HCT116 (cell line): ENCODE data around the gene ZNF627. TPM values are rescaled to one million over a fixed set of nuclear protein-coding genes. Genes with fewer than 3 reads are reported as not detected.

Experiments used
- ATAC-seq: fragments of 200-7000 bp; cut with Tn5 transposase; 2 replicates; pipeline ENCODE4 v1.9.1; 2020; ENCODE audit warnings: mild to moderate bottlenecking, moderate library complexity
- BruUV-seq: library from RNA; stranded (reverse); fragments of 400-500 nt; replicated peaks from 2 replicates; lab custom pipeline; 2021; lab: Mats Ljungman, UMichigan
- CTCF ChIA-PET: fragments of 300-600 bp; sonication (Branson Sonifier 250); formaldehyde crosslinking; loops from one replicate; lab custom pipeline; 2021; ENCODE audit warnings: antibody characterized with exemption; lab: Charles Lee
- POLR2A ChIA-PET: fragments of 300-600, 350-600 bp; sonication (Branson Sonifier 250); formaldehyde crosslinking; loops from one replicate; lab custom pipeline; 2021; ENCODE audit warnings: antibody characterized with exemption; lab: Charles Lee
- RAD21 ChIA-PET, 2 experiments: fragments of 300-600 bp; sonication (Branson Sonifier 250); formaldehyde crosslinking; loops; one replicate each; lab custom pipeline; 2023; ENCODE audit warnings: low total read pairs in 2 of 2; ENCODE audit not compliant: uncharacterized antibody in 2 of 2, unreplicated experiment in 2 of 2, low non-redundant PET in 1 of 2; lab: Charles Lee
- DNase-seq: peaks from one replicate; pipeline ENCODE4 v3.0.0-alpha.2; 2010; ENCODE audit warnings: low read depth, low spot score
- H2AFZ ChIP-seq: fragments of 200-600 bp; shearing (Covaris generic), sonication (generic); 2 replicates; pipeline ENCODE4 v1.6.1; 2017; ENCODE audit warnings: low read depth, mixed run types, mixed read lengths, antibody characterized with exemption, low read length; ENCODE audit not compliant: poor library complexity, severe bottlenecking
- H3K27ac ChIP-seq: 2 replicates; pipeline ENCODE4 v1.5.1; 2012; ENCODE audit warnings: low read depth, low read length
- H3K27me3 ChIP-seq: fragments of 200-600 bp; sonication (generic); 2 replicates; pipeline ENCODE4 v1.6.1; 2016; ENCODE audit warnings: mixed run types, low read length, mixed read lengths; ENCODE audit not compliant: insufficient read depth
- H3K36me3 ChIP-seq, 2 experiments: fragments of 200-500 bp in 1 of 2; fragments of 200-600 bp in 1 of 2; sonication (Bioruptor generic) in 1 of 2; sonication (generic) in 1 of 2; 2 replicates each; pipeline versions ENCODE4 v1.5.1 to v1.6.1; 2014 to 2016; ENCODE audit warnings: low read length in 2 of 2, inconsistent platforms in 1 of 2, mixed read lengths in 1 of 2, mixed run types in 1 of 2; ENCODE audit not compliant: insufficient read depth in 2 of 2, control insufficient read depth in 1 of 2
- H3K4me1 ChIP-seq, 2 experiments: fragments of 200-600 bp in 1 of 2; sonication (generic) in 1 of 2; 2 replicates each; pipeline versions ENCODE4 v1.5.1 to v1.6.1; 2012 to 2017; ENCODE audit warnings: low read length in 2 of 2, inconsistent platforms in 1 of 2, mild to moderate bottlenecking in 1 of 2, mixed read lengths in 1 of 2, mixed run types in 1 of 2, moderate library complexity in 1 of 2; ENCODE audit not compliant: insufficient read depth in 2 of 2, control insufficient read depth in 1 of 2
- H3K4me2 ChIP-seq: fragments of 200-600 bp; sonication (generic); 2 replicates; pipeline ENCODE4 v1.6.1; 2017; ENCODE audit warnings: mixed run types, low read length, mixed read lengths
- H3K4me3 ChIP-seq, 2 experiments: fragments of 200-600 bp in 1 of 2; sonication (generic) in 1 of 2; replicated peaks in 1 of 2; 2 replicates each; pipeline ENCODE4 v1.5.1; 2011 to 2016; ENCODE audit warnings: low read length in 2 of 2, control low read depth in 1 of 2, low read depth in 1 of 2, mild to moderate bottlenecking in 1 of 2, mixed read lengths in 1 of 2, mixed run types in 1 of 2
- H3K79me2 ChIP-seq: fragments of 200-600 bp; sonication (generic); 2 replicates; pipeline ENCODE4 v1.6.1; 2017; ENCODE audit warnings: mild to moderate bottlenecking, mixed run types, low read length, moderate library complexity, mixed read lengths; ENCODE audit not compliant: insufficient read depth
- H3K9ac ChIP-seq: fragments of 200-600 bp; sonication (generic); 2 replicates; pipeline ENCODE4 v1.6.1; 2016; ENCODE audit warnings: low read length, mixed read lengths
- H3K9me2 ChIP-seq: fragments of 200-600 bp; sonication (generic), shearing (Covaris generic); 2 replicates; pipeline ENCODE4 v1.6.1; 2017; ENCODE audit warnings: mixed run types, mild to moderate bottlenecking, moderate library complexity; ENCODE audit not compliant: insufficient read depth
- H3K9me3 ChIP-seq, 2 experiments: fragments of 200-500 bp in 1 of 2; fragments of 200-600 bp in 1 of 2; sonication (Bioruptor generic) in 1 of 2; sonication (generic) in 1 of 2; 2 replicates each; pipeline ENCODE4 v1.6.1; 2014 to 2017; ENCODE audit warnings: low read length in 2 of 2, mixed read lengths in 2 of 2, inconsistent platforms in 1 of 2, low read depth in 1 of 2, mild to moderate bottlenecking in 1 of 2, mixed run types in 1 of 2, moderate library complexity in 1 of 2; ENCODE audit not compliant: control insufficient read depth in 1 of 2, insufficient read depth in 1 of 2
- H4K20me1 ChIP-seq: fragments of 200-600 bp; sonication (generic), shearing (Covaris generic); 2 replicates; pipeline ENCODE4 v1.6.1; 2017; ENCODE audit warnings: mixed run types, mild to moderate bottlenecking, moderate library complexity; ENCODE audit not compliant: insufficient read depth
- CBX3 ChIP-seq: IDR thresholded peaks from 2 replicates; pipeline ENCODE4 v1.6.1; 2012; ENCODE audit warnings: low read depth
- CTCF ChIP-seq, 3 experiments: fragments of 200-600 bp in 1 of 3; sonication (generic) in 1 of 3; IDR thresholded peaks in 2 of 3; conservative IDR thresholded peaks in 1 of 3; 2 replicates each; pipeline ENCODE4 v1.5.1; 2012 to 2017; ENCODE audit warnings: low read depth in 2 of 3, low read length in 2 of 3, antibody characterized with exemption in 1 of 3, borderline replicate concordance in 1 of 3, control low read depth in 1 of 3, mild to moderate bottlenecking in 1 of 3, mixed read lengths in 1 of 3, mixed run types in 1 of 3, moderate library complexity in 1 of 3; ENCODE audit not compliant: insufficient read depth in 1 of 3
- EGR1 ChIP-seq: IDR thresholded peaks from 2 replicates; pipeline ENCODE4 v1.6.1; 2012; ENCODE audit warnings: low read depth
- ELF1 ChIP-seq: IDR thresholded peaks from 2 replicates; pipeline ENCODE4 v1.6.1; 2012; ENCODE audit warnings: low read depth, borderline replicate concordance
- EZH2 ChIP-seq: fragments of 200-600 bp; sonication (generic); IDR thresholded peaks from 2 replicates; pipeline ENCODE4 v1.6.1; 2017; ENCODE audit warnings: antibody characterized with exemption, mixed run types
- EZH2phosphoT487 ChIP-seq: fragments of 200-600 bp; IDR thresholded peaks from 2 replicates; pipeline ENCODE4 v1.6.1; 2018; ENCODE audit warnings: antibody characterized with exemption, borderline replicate concordance
- JUND ChIP-seq: IDR thresholded peaks from 2 replicates; pipeline ENCODE4 v1.6.1; 2012
- MAX ChIP-seq: IDR thresholded peaks from 2 replicates; pipeline ENCODE4 v1.6.1; 2012
- POLR2AphosphoS5 ChIP-seq: IDR thresholded peaks from 2 replicates; pipeline ENCODE4 v1.6.1; 2011; ENCODE audit warnings: mild to moderate bottlenecking, low read depth, low read length, moderate library complexity
- RAD21 ChIP-seq: IDR thresholded peaks from 2 replicates; pipeline ENCODE4 v1.6.1; 2012; ENCODE audit warnings: low read depth, mild to moderate bottlenecking
- REST ChIP-seq: IDR thresholded peaks from 2 replicates; pipeline ENCODE4 v1.6.1; 2012; ENCODE audit warnings: low read depth
- SIN3A ChIP-seq: IDR thresholded peaks from 2 replicates; pipeline ENCODE4 v1.6.1; 2012; ENCODE audit warnings: low read depth
- SRF ChIP-seq: IDR thresholded peaks from 2 replicates; pipeline ENCODE4 v1.6.1; 2012; ENCODE audit warnings: low read depth
- TCF7L2 ChIP-seq: IDR thresholded peaks from 2 replicates; pipeline ENCODE4 v1.7.0; 2011; ENCODE audit warnings: borderline replicate concordance, inconsistent platforms; ENCODE audit not compliant: insufficient read depth, insufficient read length; ENCODE audit errors: extremely low read depth
- YY1 ChIP-seq: IDR thresholded peaks from 2 replicates; pipeline ENCODE4 v1.6.1; 2011; ENCODE audit warnings: low read length, low read depth, moderate library complexity, mild to moderate bottlenecking; ENCODE audit not compliant: insufficient replicate concordance; ENCODE audit errors: extremely low read depth
- ZFX ChIP-seq: fragments of 450-650 bp; IDR thresholded peaks from 2 replicates; pipeline ENCODE4 v1.6.1; 2017
- ZNF274 ChIP-seq: fragments of 200-500 bp; sonication (Bioruptor generic); IDR thresholded peaks from 2 replicates; pipeline ENCODE4 v1.6.1; 2014; ENCODE audit warnings: mild to moderate bottlenecking, low read depth, low read length, inconsistent platforms
- intact Hi-C: fragments of 100-400 bp; cut with micrococcal nuclease; formaldehyde crosslinking; loops from 2 replicates; pipeline ENCODE4 v1.10.0; 2022
- total RNA-seq: library from RNA; stranded (reverse); gene quantifications from one replicate; pipeline ENCODE4 v1.2.1, GENCODE V29; 2021; ENCODE audit not compliant: unreplicated experiment
- TF ChIP-seq, protein P1 (sequence below): IDR thresholded peaks from 2 replicates; pipeline ENCODE4 v1.6.1; 2011; ENCODE audit warnings: mild to moderate bottlenecking, low read length, moderate library complexity; ENCODE audit not compliant: insufficient replicate concordance; ENCODE audit errors: extremely low read depth
- TF ChIP-seq, protein P2 (sequence below): IDR thresholded peaks from 2 replicates; pipeline ENCODE4 v1.6.1; 2012

The ZNF627 gene
- total RNA-seq, 1 experiment from 2014 or later, result 14.8 TPM

DNA sequence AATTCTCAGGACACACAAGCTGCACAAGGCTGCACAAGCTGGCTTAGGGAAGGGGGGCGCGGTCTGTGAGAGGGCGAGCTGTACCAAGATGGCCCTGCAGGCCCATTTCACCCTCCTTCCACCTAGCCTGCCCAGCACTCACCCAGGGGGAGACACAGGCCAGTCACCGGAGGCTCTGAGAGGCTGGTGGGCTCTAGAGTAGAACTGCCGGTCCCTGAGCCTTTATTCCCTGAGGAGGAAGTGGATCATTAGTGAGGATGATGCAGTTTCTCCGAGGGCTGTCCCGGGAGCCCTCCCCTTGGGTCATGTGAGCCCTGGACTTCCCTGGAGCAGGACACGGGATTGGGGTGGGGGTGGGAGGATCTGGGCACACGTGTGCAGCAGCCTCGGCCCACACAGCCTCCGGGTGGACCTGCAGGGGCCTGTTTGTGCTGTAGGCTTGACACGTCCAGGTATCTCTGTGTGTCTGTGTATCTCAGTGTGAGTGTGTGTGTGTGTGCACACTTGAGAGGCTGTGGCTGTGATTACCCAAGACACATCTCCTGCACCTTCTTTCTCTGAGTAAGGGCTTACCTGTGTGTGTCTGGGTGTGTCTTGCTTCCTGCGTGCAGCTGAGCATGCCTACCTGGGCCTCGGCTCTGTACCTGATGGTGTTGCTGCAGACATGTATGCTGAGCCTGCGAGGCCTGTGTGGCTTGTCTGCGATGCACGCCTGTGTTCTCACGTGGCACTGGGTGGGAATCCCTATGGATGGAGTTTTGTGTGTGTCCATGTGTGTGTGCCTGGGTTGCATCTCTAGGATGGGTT lies 19.6 kb upstream of the ZNF627 start, which contains the start of gene ACP5:
Gene ACP5 (minus strand): TSS at position 195 of the 807 bp plus-strand sequence. CDS start 328 bp downstream, outside the sequence.
- TF ChIP-seq MAX, result no peak
- TF ChIP-seq ZFX, result no peak
- TF ChIP-seq YY1, result no peak
- no peak for TF ChIP-seq REST
- no peak for TF ChIP-seq JUND
- TF ChIP-seq CTCF (IDR thresholded peaks at IDR 0.05 in 2 of 3, conservative IDR thresholded peaks at IDR 0.05 in 1 of 3; ENCODE audit: borderline replicate concordance in 1 of 3, insufficient read depth in 1 of 3, low read depth in 2 of 3, low read length in 2 of 3), result no peak
- no peak for TF ChIP-seq TCF7L2
- no peak for TF ChIP-seq SRF
- TF ChIP-seq ZNF274, result no peak
- TF ChIP-seq EZH2phosphoT487, result no peak
- TF ChIP-seq ELF1, result no peak
- TF ChIP-seq EGR1, result no peak
- no peak for TF ChIP-seq POLR2AphosphoS5
- TF ChIP-seq, protein P1, sequence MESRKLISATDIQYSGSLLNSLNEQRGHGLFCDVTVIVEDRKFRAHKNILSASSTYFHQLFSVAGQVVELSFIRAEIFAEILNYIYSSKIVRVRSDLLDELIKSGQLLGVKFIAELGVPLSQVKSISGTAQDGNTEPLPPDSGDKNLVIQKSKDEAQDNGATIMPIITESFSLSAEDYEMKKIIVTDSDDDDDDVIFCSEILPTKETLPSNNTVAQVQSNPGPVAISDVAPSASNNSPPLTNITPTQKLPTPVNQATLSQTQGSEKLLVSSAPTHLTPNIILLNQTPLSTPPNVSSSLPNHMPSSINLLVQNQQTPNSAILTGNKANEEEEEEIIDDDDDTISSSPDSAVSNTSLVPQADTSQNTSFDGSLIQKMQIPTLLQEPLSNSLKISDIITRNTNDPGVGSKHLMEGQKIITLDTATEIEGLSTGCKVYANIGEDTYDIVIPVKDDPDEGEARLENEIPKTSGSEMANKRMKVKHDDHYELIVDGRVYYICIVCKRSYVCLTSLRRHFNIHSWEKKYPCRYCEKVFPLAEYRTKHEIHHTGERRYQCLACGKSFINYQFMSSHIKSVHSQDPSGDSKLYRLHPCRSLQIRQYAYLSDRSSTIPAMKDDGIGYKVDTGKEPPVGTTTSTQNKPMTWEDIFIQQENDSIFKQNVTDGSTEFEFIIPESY, result no peak
- TF ChIP-seq EZH2, result no peak
- no peak for TF ChIP-seq SIN3A
- TF ChIP-seq, protein P2, sequence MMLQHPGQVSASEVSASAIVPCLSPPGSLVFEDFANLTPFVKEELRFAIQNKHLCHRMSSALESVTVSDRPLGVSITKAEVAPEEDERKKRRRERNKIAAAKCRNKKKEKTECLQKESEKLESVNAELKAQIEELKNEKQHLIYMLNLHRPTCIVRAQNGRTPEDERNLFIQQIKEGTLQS, result no peak
- no peak for TF ChIP-seq RAD21
- TF ChIP-seq CBX3, result no peak
- Histone ChIP-seq H3K79me2 (no peaks in the 10 kb centered on the region), H3K4me3 (no peak within 1 kb of the TSS), H3K27me3 (no peaks in the 10 kb centered on the region), H2AFZ (no peak within 1 kb of the TSS), H3K9ac (no peak within 1 kb of the TSS), H3K4me1 (peaks cover 2 to 3% of the 10 kb centered on the region in 2 experiments; a peak in 2 of 4 replicates), H4K20me1 (no peaks in the 10 kb centered on the region), H3K4me2 (no peak within 1 kb of the TSS), H3K36me3 (no peaks in the 10 kb centered on the region), H3K9me2 (no peaks in the 10 kb centered on the region), H3K9me3 (no peaks in the 10 kb centered on the region), H3K27ac (no peak within 1 kb of the TSS)
- ChIA-PET CTCF (no interaction called here), RAD21 (no interaction called here), POLR2A (no interaction called here)
- ATAC-seq (no peak), DNase-seq (no peak)
- BruUV-seq, result no TSS peak
- intact Hi-C loops, result no loop called here
